GM12801 (cell line): Measurements from ENCODE around the gene CDK5R1.

ENCODE experiments used
- CTCF ChIP-seq: IDR thresholded peaks from one replicate; pipeline ENCODE4 v1.5.1; 2011; ENCODE audit warnings: control low read depth; ENCODE audit not compliant: insufficient read length; ENCODE audit errors: extremely low read depth

The CDK5R1 gene

GRCh38 chr17:32461498-32461852 is 25.3 kb upstream of the CDK5R1 start:
- TF ChIP-seq CTCF = no peak

- TF ChIP-seq CTCF = no peak
Observed at GRCh38 chr17:32461853-32462617, 24.8 kb upstream of the CDK5R1 start.

- TF ChIP-seq CTCF = no peak
Observed at GRCh38 chr17:32463304-32463703, 23.5 kb upstream of the CDK5R1 start.

- TF ChIP-seq CTCF = no peak
Observed at GRCh38 chr17:32464374-32464773, 22.4 kb upstream of the CDK5R1 start.

GRCh38 chr17:32467949-32468348 is 18.8 kb upstream of the CDK5R1 start:
- TF ChIP-seq CTCF = no peak

GRCh38 chr17:32470405-32471167 is 16.2 kb upstream of the CDK5R1 start:
- TF ChIP-seq CTCF = no peak

GRCh38 chr17:32471652-32472051 is 15.1 kb upstream of the CDK5R1 start:
- no peak for TF ChIP-seq CTCF
